Right lobe of liver (tissue), 6 donors: ENCODE measurements around the gene ITGA5. TPM values are rescaled to one million over a fixed set of nuclear protein-coding genes. Genes with fewer than 3 reads are reported as not detected.
A peak's percentile ranks its signal among the peaks of the same experiment; 100 is the strongest.

ENCODE experiments used
- ATAC-seq, 4 donors: fragments of 200-7000 bp; cut with Tn5 transposase; one replicate each; pipeline ENCODE4 v1.9.1; 2020; ENCODE audit warnings: mild to moderate bottlenecking in 4 of 4, moderate library complexity in 4 of 4
- DNase-seq, 3 donors: peaks; one replicate each; pipeline ENCODE4 v3.0.0-alpha.2; 2020
- H3K27ac ChIP-seq, 3 donors: fragments of 200-600 bp; one replicate each; pipeline ENCODE4 v1.8.0; 2022
- H3K27me3 ChIP-seq, 2 donors: fragments of 200-600 bp; one replicate each; pipeline ENCODE4 v1.8.0; 2022
- H3K36me3 ChIP-seq, 4 donors: fragments of 200-600 bp; sonication (generic) in 1 of 4; one replicate each; pipeline versions ENCODE4 v1.5.1 to v1.8.0; 2017 to 2022; ENCODE audit warnings: control low read depth in 1 of 4
- H3K4me1 ChIP-seq, 4 donors: fragments of 200-600 bp; sonication (generic) in 1 of 4; one replicate each; pipeline versions ENCODE4 v1.5.1 to v1.8.0; 2017 to 2022; ENCODE audit warnings: control low read depth in 1 of 4
- H3K4me3 ChIP-seq, 3 donors: fragments of 200-600 bp; one replicate each; pipeline ENCODE4 v1.8.0; 2022
- H3K9me3 ChIP-seq, 4 donors: fragments of 200-600 bp; sonication (generic) in 1 of 4; one replicate each; pipeline versions ENCODE4 v1.5.1 to v1.8.0; 2017 to 2022; ENCODE audit warnings: control low read depth in 1 of 4
- CTCF ChIP-seq, 4 donors: fragments of 200-600 bp in 3 of 4; fragments of 450-650 bp in 1 of 4; IDR thresholded peaks; one replicate each; pipeline versions ENCODE4 v1.5.1 to v1.8.0; 2016 to 2022; ENCODE audit warnings: antibody characterized with exemption in 4 of 4, mild to moderate bottlenecking in 2 of 4
- POLR2A ChIP-seq: fragments of 450-650 bp; IDR thresholded peaks from one replicate; pipeline ENCODE4 v1.6.1; 2017; ENCODE audit warnings: antibody characterized with exemption, mild to moderate bottlenecking
- WGBS: methylation state at CpG from one replicate; pipeline ENCODE4 v1.1.6; 2018; ENCODE audit warnings: low coverage, low lambda C conversion rate; ENCODE audit not compliant: insufficient coverage; ENCODE audit errors: missing lambda C conversion rate; 5-methylcytosine and 5-hydroxymethylcytosine counted together
- intact Hi-C, 2 donors: fragments of 100-400 bp; cut with DNase I; formaldehyde crosslinking; loops; one replicate each; pipeline versions ENCODE4 v1.11.2 to v1.14.1; 2022
- total RNA-seq, 6 experiments: library from RNA; depleted of rRNA in 2 of 6; stranded (reverse); fragments of >200 nt in 2 of 6; fragmentation: NEBNext Ultra II Directional in 3 of 6; extraction: Animal tissue kit (Norgen Biotek cat#: 25700) in 3 of 6; gene quantifications; one replicate each; pipeline versions ENCODE4 v1.1.0 to v1.2.4, GENCODE V29; 2016 to 2023
- donor health status: DM: no; HTN: yes; CAD: no.
- donor health status: DM: no; HTN: no; CAD: no.
- donor health status: DM: no; HTN: no; CAD: no.
- donor health status: DM: no; HTN: yes; CAD: no.
- donor health status: DM: no; HTN: yes; CAD: no.

The ITGA5 gene
- total RNA-seq, 6 experiments from 2014 or later = 31.2 to 75.6 (median 35.5) TPM

DNA sequence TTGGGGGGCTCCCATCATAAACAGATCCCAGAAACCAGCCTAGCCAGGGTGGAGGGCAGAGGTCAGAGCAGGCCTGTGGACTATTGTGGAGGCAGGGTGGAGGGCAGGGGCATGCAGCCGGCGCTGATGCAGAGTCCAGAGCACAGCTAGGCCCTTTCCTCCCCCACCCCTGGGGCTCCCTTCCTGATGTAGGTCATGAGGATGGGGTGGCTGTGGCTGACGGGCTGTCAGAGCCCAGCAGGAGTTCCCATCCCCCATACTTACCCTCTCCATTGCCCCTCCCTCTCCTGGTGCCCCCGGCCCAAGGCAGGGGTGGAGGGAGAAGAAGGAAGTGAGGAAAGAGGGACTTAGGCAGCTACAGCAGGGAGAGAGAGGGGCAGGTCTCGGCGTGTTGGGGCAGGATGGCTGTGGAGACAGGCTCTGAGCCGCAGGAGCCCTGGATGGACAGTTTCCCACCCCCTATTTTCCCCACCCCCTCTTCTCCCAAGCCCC is 28.8 kb downstream of the ITGA5 start:
- WGBS = 60% methylated on average over 1 of the region's 7 CpGs

GRCh38 chr12:54389607-54390175 is 29.4 kb downstream of the ITGA5 start:
- 73% methylated on average over 5 of the region's 5 CpGs for WGBS
- no peak overlapping the region for H3K4me3 ChIP-seq
- DNase-seq = no peak
- peaks cover 0 to 4% (median 2%) of the 10 kb centered on the region in 4 donors for H3K36me3 ChIP-seq
- no peak overlapping the region for H3K27ac ChIP-seq
- H3K4me1 ChIP-seq = no peaks in the 10 kb centered on the region
- no peaks in the 10 kb centered on the region for H3K9me3 ChIP-seq
- TF ChIP-seq CTCF (IDR thresholded peaks at IDR 0.05) (no peak), POLR2A (no peak)
- intact Hi-C loops = loop anchor here in 1 of 2 donors (5.0 kb wide), 1 partner anchor 53 kb away; no protein-coding TSS in a partner anchor
- no peaks in the 10 kb centered on the region for H3K27me3 ChIP-seq
- no peak for ATAC-seq

More for the DNA sequence above, 28.8 kb downstream of the ITGA5 start:
- TF ChIP-seq POLR2A (no peak), CTCF (IDR thresholded peaks at IDR 0.05) (no peak)
- Histone ChIP-seq H3K4me1 (no peaks in the 10 kb centered on the region), H3K27ac (no peak overlapping the region), H3K4me3 (no peak overlapping the region), H3K9me3 (no peaks in the 10 kb centered on the region), H3K36me3 (peaks cover 0 to 10% (median 5%) of the 10 kb centered on the region in 4 donors), H3K27me3 (no peaks in the 10 kb centered on the region)
- peak; percentile 4 to 17 (median 8) for ATAC-seq
- DNase-seq = no peak
- intact Hi-C loops = loop anchor here in 1 of 2 donors (5.0 kb wide), 1 partner anchor 52 kb away; no protein-coding TSS in a partner anchor

DNA sequence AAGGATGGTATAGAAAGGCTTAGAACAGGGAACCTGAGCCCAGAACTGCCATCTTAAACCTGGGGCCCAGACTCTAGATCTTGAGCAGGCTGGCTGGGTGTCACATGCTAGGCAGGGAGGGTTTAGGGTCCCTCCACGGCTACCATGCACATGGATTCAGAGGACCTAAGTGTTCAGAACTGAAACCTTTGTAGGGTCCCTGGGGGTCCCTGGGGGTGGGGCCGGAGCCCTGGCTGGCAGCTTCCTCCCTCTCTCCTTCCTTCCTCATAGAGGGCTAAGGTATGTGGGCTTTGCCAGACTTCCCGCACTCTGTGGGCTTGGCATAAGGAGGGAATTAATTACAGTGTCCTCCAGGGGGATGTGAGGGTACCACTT is 29.9 kb downstream of the ITGA5 start:
- Histone ChIP-seq H3K4me3 (no peak overlapping the region), H3K9me3 (no peaks in the 10 kb centered on the region), H3K4me1 (no peaks in the 10 kb centered on the region), H3K36me3 (peaks cover 0 to 3% (median under 1%) of the 10 kb centered on the region in 4 donors), H3K27me3 (no peaks in the 10 kb centered on the region), H3K27ac (no peak overlapping the region)
- no CpG with 5 or more reads among the region's 3 CpGs for WGBS
- ATAC-seq (no peak), DNase-seq (no peak)
- intact Hi-C loops = no loop called here
- TF ChIP-seq CTCF (IDR thresholded peaks at IDR 0.05) = no peak
- TF ChIP-seq POLR2A = no peak

DNA sequence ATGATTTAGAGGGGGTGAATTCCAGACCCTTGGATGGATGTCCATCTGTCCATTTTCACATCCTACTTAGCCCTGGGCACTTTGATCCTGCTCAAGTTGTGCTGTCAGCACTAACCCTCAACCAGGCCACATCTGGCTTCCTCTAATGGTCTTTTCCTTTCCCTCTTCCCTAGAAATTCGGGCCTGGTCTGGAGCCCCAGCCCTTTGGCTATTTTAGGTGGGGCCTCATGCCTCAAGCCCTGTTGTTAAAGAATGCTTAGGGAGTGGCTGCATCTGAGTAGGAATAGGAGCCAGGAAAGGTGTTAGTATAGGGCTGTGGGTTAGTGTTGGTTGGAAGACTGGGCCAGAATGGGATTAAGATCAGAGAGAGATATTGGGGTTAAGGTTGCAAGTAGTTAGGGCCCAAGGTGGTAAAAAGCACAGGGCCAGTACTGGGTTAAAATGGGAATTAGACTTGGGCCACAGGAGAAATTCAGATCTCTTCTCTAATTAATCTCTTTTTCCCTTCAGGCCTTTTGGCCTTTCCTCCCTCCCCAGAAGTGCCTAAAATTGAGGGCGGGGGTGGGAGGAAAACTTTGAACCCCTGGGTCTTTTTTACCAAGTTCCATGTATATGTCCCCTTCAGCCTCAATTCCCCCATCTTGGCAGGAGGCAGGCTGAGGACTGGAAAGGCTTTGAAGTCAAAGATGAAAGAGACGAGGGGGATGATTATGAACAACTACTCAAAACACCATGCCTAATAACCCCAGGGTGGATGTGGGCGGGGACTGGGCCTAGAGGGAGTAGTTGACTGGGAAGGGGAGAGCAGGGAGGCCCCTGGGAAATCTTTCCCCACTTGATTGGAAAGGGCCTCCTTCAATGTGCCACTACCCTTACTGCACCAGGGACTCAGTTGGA is 30.6 kb downstream of the ITGA5 start:
- H3K27me3 ChIP-seq = no peaks in the 10 kb centered on the region
- no peaks in the 10 kb centered on the region for H3K9me3 ChIP-seq
- DNase-seq (no peak), ATAC-seq (no peak)
- intact Hi-C loops = no loop called here
- H3K27ac ChIP-seq = no peak overlapping the region
- H3K4me3 ChIP-seq = no peak overlapping the region
- peaks cover 0 to 3% (median under 1%) of the 10 kb centered on the region in 4 donors for H3K36me3 ChIP-seq
- TF ChIP-seq POLR2A (no peak), CTCF (IDR thresholded peaks at IDR 0.05) (no peak)
- WGBS = 79% methylated on average over 3 of the region's 4 CpGs
- H3K4me1 ChIP-seq = no peaks in the 10 kb centered on the region
